Stimulated activated CD4-positive, alpha-beta T cell treated with anti-CD3 and anti-CD28 coated beads, Interleukin-1b, Interleukin-23, amount 100 ng/mL, for 1 hour (primary cell): ENCODE measurements around the gene ZNF142.

Experiments
- DNase-seq, 2 donors: peaks; one replicate each; pipeline ENCODE4 v3.0.0-alpha.2; 2020; ENCODE audit warnings: low read depth in 2 of 2

The ZNF142 gene

DNA sequence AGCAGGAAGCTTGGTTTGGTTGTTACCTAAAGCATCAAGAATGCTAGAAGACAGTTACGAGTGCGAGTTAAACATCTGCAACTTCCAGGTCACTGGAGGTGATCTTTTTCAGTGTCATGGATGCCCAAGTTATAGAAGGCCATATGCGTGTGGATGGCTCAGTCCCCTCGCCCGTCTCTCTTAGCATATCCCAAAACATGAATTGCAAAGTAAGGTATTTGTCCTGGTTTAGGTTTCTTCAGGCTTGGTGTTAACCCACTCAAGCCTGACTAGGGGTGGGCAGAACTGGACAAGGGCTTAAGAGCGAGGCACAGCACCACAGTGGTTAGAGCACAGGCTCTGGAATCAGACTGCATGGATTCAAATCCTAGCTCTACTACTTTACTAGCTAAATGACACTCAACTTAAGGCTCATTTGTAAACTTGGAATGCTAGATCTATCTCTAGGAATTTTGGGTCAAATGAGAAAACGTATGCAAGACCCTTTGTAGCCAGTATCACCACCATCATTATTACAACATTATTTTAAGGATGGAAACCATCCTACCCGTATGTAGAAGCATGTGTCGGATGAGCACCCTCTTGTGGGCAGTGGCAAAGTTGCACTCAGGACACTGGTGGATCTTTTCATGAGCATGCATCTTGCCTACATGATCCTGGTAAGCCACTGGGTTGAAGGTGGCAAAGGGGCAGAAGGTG, 11.2 kb downstream of the ZNF142 start:
- no peak for DNase-seq

DNA sequence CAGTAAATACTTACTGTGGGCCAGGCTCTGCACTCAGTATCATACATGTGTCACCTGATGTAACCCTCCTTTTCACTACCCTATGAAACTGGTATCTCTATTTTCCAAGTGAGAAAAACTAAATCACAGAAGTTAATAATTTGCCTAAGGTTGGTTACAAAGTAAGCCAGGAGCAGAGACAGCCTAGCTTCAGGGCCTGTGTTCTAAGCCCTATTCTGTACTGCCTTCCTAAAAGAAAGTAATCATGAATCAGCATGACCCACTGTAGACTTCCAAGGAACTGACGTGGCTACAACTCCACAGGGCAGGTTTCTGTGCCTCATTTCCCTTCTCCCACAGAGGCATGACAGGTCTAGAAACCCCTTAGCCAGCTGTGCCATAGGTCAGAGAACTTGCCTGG, 14.3 kb downstream of the ZNF142 start:
- no peak for DNase-seq

DNA sequence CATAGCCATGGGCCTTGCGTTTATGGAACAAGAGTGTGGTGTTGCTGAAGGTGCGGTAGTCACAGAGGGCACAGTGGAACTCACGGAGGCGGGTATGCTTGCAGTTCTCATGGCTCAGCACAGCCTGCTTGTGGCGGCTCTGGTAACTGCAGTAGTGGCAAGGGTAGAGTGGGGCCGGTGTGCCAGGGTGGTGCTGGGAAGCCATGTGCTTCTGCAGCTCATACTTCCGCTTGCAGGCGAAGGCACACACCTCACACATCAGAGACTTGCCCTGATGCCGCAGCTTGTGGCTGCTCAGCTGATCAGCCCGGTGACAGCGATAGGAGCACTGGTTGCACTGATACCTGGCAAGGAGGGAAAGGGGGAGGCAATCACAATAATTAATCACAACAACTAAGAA, 14.7 kb downstream of the ZNF142 start:
- no peak for DNase-seq

DNA sequence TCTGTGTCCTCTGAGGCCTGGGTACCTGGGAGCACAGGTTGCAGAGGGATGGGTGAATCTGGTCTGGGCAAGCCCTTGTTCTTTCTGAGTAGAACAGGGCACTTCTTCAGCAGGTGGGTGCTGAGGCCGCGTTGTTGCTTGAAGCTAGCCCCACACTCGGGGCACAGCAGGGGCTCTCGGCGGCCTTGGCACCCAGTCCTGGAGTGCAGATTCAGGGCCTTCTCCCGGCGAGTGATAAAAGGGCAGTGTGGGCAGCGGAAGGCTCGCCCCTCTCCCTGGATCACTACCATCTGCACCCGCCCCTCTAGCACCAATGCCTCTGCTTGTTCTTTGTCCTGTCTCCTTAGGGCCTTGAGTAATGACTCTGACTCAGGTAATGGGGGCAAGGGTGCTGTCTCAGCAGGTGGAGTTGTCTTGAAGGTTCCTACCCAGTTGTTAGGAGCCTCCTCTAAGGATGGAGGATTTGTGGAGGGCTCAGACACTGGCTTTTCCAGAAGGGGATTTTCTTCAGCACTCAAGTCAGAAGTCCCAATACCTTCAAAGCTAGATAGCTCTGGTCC, 15.6 kb downstream of the ZNF142 start:
- DNase-seq: no peak

DNA sequence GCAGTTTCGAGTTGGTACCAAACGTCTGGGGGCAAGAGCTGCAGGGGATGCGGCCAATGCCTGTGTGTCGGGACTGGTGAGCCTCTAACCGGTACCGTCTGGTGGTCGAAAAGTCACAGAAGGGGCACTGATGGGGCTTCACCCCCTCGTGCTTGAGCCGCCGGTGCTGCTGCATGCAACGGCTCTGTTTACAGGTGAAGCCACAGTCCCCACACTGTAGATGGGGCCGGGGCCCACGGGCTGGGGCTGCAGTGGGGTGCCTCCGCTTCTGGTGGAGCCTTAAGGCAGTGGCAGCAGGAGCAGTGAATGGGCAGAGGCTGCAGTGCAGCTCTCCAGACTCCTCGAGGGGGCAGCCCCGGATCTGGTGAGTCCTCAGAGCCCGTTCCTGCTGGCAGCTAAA, 16.6 kb downstream of the ZNF142 start:
- DNase-seq: no peak

DNA sequence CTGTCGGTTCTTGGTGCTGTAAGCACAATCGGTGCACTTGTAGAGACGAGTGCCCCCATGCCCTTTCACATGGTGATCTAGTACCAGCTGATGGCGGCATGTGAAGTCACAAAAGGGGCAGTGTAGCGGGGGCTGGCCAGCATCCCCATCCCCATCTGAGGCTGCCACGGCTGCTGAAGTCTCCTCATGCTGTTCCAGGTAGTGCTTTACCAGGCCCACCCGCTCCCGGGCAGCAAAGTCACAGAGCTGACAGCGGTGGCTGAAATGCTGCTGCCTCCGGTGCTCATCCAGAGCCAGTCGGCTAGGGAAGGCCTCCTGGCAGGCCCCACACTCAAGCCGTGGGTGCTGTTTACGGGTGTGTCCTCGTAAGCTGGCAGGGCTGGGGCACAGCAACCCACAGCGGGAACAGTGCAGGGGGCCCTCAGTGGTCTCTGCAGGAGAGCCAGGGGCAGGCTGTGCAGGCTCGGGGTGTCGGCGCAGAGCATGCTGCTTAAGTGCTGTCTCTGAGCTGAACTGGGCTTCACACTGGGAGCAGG, 17.2 kb downstream of the ZNF142 start:
- DNase-seq: no peak

DNA sequence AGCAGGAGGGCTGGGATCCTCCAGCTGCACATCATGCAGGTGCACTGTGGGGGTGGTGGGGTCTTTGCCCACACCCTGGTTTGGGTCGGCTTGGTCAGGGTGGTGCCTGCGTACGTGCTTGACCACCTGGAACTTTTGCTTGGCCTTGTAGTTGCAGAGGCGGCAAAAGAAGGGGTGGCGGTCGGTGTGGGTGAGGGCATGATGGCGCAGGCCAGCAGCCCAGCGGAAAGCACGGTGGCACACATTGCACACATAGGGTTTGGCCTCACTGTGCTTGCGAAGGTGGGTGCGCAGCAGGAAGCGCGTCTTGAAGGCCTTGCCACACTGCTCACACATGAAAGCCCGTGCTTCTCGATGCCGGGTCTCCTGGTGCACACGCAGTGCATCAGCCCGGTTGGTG, 21.1 kb downstream of the ZNF142 start:
- DNase-seq: no peak

DNA sequence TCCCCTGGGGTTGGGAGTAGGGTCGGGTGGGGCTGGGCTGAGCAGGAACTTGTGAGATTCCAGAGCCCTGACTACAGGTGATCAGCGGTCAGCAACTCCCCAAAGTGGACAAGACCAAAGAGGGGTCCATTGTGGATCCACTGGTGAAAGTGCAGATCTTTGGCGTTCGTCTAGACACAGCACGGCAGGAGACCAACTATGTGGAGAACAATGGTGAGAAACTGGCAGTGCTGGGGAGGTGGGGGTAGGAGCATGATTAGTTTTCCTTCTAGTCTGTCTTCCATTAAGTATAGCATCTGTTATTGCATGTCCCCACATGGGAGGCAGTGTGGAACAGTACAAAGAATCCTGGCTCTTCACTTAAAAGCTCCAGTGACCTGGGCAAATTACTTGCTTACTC, 23.7 kb downstream of the ZNF142 start:
- no peak for DNase-seq

DNA sequence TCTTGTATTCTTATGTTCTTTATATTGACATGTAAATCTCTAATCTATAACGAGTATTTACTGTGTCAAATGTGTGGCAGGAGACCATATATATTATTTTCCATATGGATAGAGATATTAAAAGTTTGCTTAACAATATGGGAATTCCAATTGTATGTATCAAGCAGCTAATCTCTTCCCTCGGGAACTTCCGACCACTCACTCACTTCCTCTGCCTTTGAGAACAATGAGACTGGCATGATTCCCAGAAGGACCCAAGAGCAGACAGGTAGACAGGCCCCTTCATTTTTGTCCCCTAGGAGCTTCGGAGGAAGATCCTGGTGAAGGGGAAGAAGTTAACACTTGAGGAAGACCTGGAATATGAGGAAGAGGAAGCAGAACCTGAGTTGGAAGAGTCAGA, 27.6 kb downstream of the ZNF142 start:
- no peak for DNase-seq

DNA sequence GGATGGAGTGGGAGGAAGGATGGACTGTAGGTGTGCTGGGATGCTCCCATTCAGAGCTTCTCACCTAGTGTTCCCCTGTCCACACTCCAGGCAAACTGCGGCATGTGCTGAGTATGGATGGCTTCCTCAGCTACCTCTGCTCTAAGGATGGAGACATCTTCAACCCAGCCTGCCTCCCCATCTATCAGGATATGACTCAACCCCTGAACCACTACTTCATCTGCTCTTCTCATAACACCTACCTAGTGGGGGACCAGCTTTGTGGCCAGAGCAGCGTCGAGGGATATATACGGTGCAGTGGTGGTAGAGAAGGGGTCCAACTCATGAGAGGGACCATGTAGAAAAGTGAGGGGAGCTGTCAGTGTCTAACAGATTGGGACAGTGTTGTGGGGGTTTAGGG, 31.5 kb downstream of the ZNF142 start:
- no peak for DNase-seq

DNA sequence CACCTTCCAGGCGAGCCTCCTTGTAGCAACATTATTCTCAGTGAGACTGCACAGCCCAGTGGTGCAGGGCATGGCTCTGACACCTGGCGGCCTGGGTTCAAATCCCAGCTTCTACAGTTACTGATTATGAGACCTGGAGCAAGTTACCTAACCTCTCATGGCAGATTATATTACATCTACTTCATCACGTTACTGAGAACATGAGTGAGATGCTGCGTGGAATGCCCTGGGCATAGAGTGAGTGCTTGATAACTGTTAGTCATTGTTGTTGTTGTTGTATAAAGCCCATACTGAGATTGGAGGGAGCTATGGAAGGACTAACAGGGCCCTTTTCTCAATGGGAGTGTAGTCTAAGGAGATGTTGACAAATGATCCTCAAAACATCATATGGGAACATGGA, 33.1 kb downstream of the ZNF142 start:
- DNase-seq: no peak

DNA sequence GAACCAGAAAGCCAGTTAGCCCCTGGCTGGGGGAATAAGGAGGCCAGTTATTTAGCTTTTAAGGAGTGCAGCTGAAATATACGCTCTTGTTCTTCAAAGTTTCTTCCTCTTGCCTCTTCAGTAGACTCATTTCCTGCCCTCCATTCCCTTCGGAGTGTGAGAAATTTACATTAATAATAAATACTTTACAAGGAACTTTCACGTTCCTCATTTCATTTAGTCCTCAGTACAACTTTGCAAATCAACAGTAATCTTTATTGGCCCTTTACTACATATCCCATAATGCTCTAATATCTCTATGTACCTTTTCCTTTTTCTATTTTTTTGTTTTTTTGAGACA, 36.1 kb downstream of the ZNF142 start:
- no peak for DNase-seq

DNA sequence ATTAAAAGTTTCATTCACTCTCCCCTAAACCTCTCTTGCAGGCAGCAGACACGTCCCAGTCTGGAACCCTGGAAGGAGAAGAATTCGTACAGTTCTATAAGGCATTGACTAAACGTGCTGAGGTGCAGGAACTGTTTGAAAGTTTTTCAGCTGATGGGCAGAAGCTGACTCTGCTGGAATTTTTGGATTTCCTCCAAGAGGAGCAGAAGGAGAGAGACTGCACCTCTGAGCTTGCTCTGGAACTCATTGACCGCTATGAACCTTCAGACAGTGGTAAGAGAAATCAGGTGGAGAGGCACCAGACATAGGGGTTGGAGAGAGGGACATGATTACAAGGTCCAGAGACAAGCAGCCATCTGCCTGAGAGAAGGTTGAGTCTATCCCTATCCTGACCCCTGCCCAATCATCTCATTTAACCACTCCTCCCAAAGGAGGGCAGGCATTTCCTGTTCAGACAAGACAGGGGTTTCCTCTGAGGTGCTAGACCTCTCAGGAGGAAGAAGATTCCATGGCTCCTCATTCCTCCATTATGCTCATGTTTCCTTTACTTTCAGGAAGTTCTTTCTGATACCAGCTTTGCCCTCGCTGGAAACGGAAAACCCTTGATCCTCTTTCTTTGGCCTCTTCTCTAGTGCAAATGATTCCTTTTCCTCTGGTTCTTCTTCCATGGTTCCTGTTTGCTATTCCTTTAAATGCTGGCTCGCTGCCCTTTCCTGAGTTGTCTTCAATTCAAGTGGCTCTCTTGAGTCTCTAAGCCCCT, 36.6 kb downstream of the ZNF142 start:
- no peak for DNase-seq

DNA sequence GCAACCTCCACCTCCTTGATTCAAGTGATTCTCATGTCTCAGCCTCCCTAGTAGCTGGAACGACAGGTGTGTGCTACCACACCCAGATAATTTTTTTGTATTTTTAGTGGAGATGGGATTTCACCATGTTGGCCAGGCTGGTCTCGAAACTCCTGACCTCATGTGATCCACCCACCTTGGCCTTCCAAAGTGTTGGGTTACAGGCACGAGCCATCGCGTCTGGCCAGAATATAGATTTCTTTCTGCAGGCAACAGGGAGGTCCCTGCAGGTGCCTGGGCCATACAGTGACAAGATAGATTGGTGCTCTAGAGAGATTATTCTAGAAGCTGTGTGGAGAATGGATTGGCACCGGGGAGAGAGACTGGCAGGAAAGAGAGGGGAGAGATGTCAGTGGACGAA, 38.4 kb downstream of the ZNF142 start:
- DNase-seq: no peak

DNA sequence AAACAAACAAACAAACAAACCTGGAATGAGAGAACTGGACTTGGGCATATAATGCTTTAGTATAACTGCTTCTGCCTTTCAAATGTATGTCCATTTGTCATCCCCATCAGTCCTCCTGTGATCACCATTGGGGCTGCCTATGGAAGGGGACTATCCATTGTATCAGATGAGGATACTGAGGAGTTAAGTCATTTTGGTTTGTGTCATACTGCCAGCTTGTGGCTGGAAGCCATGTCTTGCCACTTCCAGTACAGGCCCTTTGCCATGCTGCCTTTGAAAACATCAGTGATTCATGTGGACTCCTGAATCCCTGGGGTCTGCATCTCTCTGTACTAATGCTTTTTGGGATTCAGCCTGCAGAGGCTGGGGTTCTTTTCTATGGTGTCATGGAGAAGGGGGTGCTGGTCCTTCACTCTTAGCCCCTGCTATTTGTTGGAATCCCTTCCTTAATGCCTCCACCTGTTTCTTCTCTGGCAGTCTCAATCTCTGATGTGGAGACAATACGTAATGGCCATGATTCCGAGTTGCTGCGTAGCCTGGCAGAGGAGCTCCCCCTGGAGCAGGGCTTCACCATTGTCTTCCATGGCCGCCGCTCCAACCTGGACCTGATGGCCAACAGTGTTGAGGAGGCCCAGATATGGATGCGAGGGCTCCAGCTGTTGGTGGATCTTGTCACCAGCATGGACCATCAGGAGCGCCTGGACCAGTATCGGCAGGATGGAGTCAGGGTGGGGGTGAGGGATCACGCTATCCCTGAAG, 41.1 kb downstream of the ZNF142 start:
- DNase-seq: no peak

DNA sequence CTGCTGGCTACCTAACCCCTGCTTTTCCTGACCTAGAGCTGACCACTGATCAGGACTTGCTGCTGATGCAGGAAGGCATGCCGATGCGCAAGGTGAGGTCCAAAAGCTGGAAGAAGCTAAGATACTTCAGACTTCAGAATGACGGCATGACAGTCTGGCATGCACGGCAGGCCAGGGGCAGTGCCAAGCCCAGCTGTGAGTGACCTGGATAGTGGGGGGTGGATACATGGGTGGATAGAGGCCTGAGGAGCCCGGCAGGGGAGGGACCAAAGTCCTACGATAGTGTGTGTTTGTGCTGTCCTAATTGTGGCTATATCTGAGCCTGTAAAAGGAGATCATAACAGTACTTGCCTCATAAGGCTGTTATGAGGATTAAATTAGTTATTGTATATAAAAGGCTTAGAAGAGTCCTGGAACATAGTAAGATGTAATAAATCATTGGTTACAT, 43.5 kb downstream of the ZNF142 start:
- DNase-seq: no peak

DNA sequence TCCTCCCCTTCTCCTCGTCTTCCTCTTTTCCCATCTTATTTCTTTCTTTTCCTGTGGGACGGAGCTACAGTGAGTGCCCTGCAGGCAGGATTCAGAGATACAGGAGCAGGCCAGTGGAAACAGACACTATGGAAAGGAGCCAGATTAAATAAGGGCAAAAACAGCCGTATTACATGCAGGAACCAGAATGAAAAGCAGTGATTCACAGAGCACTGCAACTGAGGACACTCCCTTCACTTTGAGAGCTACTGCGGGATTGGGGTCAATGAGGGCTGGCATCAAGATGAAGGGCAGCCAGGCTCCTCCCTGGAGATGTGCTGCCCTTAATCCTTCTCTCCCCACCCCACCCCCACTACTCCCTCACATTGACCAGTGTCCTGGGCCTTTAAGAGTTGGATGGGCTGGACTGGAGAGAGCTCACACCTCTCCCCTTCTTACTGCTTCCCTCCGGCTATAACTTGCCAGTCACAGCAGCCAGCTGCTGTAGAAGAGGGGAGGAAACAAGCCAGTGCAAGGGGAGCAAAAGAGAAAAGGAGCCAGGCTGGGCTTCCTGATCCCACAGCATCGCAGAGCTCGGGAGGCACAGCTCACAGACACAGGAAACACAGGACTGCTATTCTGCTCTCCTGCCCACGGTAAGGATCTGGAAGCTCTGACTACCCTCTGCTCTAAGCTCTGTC, 51.8 kb downstream of the ZNF142 start, which contains the start of gene PLCD4:
TSS of gene PLCD4 (plus strand) at position 464 of the 680 bp plus-strand sequence. CDS start 7,841 bp downstream, outside the sequence.
- no peak for DNase-seq

DNA sequence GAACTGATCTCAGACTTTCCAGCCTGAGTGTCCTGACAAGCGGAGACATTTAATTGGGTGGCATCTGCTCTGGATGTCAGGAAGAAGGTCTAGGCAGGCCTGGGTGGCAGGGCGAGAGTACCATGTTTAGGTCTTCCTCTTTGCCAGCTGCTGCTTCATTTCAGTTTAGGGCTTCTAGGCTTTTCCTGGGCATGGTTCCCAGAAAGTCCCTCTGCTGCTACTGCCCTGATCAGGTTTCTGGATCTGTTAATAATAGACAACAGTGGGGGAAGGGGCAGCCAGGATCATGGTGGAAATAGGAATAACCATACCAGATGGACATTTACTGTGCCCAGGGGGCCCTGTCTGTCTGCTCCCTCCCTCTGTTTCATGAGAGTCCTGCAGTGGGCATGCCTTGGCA, 54.0 kb downstream of the ZNF142 start:
- no peak for DNase-seq
